H1 (cell line): ENCODE data around the gene SH3TC2. TPM values are rescaled to one million over a fixed set of nuclear protein-coding genes. Genes with fewer than 3 reads are reported as not detected.
A peak's percentile ranks its signal among the peaks of the same experiment; 100 is the strongest.

Experiments
- CHD2 ChIP-seq: IDR thresholded peaks from 2 replicates; pipeline ENCODE4 v1.6.1; 2012; ENCODE audit warnings: low read length, improper control_type of control experiment
- SIN3A ChIP-seq, 2 experiments: IDR thresholded peaks in 1 of 2; conservative IDR thresholded peaks in 1 of 2; 2 replicates each; pipeline ENCODE4 v1.6.1; 2011 to 2012; ENCODE audit warnings: low read length in 2 of 2, improper control_type of control experiment in 1 of 2, low read depth in 1 of 2, mild to moderate bottlenecking in 1 of 2
- SIX5 ChIP-seq: IDR thresholded peaks from 2 replicates; pipeline ENCODE4 v1.6.1; 2011; ENCODE audit warnings: mild to moderate bottlenecking, low read depth, low read length
- TAF7 ChIP-seq: optimal IDR thresholded peaks from 2 replicates; pipeline ENCODE3; 2011; ENCODE audit warnings: low read depth, mild to moderate bottlenecking, inconsistent platforms, low read length, moderate library complexity, borderline replicate concordance
- TEAD4 ChIP-seq: IDR thresholded peaks from 2 replicates; pipeline ENCODE4 v1.6.1; 2012; ENCODE audit warnings: low read depth, low read length, inconsistent platforms, mixed read lengths
- polyA plus RNA-seq, 7 experiments: library from polyadenylated mRNA; depleted of rRNA in 3 of 7; stranded (reverse) in 5 of 7; unstranded in 2 of 7; fragments of >200 nt in 5 of 7; fragments of 200-250 nt in 2 of 7; gene quantifications; 1 replicate in 5 of 7; 2 replicates in 1 of 7; 4 replicates in 1 of 7; pipeline versions ENCODE4 v1.2.1 to v1.2.3, GENCODE V29; 2011 to 2013; ENCODE audit warnings: missing spikeins in 2 of 7, mixed read lengths in 2 of 7
- total RNA-seq: library from RNA; stranded (reverse); fragmentation: NEBNext Ultra II Directional; extraction: Animal tissue kit (Norgen Biotek cat#: 25700); gene quantifications from 2 replicates; pipeline ENCODE4 v1.2.1, GENCODE V29; 2021
- TF ChIP-seq, protein P1 (sequence below): IDR thresholded peaks from 2 replicates; pipeline ENCODE4 v1.6.1; 2012; ENCODE audit warnings: inconsistent platforms
- TF ChIP-seq, protein P2 (sequence below): IDR thresholded peaks from 2 replicates; pipeline ENCODE4 v1.6.1; 2012; ENCODE audit warnings: inconsistent platforms
- TF ChIP-seq, protein P3 (sequence below): fragments of 300-600 bp; sonication (generic); IDR thresholded peaks from 2 replicates; pipeline ENCODE4 v1.7.1; 2012; ENCODE audit warnings: low read length, moderate library complexity, mild to moderate bottlenecking, inconsistent platforms; ENCODE audit not compliant: insufficient replicate concordance

SH3TC2 gene
- total and polyA plus RNA-seq, 2 of the 8 experiments (the other 6 are each of a cell fraction or from before 2014, with no cell fraction given), result 0.11 to 0.80 TPM

DNA sequence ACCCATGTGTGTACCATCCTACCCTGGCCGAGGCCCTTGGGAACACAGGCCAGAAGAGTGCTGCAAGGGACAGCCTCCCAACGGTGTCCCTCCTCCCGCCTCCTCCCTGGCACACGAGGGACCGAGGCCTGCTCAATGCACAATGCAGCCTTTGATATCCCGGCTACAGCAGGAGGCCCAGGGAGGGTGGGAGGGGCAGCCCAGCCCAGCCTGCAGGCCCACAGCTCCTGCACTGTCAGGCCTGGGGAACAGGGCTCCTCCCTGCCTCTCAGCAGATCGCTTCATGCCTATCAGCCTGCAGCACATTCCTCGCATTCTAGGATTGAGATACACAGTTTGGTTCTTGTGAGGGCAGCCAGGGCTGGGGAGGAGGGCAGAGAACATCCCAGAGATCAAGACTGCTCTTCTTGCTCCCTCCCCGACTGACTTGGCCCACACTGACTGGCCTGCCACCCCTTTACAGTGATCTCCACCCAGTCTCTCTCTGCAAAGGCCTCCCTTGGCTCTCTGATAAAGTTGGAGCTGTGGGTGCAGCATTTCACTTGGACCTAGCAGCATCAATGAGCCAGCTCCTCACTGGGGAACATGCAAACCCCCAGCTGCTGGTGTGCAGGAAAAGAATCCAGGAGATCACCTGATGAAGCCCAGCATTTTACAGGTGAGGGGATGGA is at the start of gene SH3TC2 (continued):
- TF ChIP-seq TEAD4 (peak; percentile 99), TAF7 (no peak), SIX5 (no peak), CHD2 (no peak), SIN3A (conservative IDR thresholded peaks at IDR 0.05 in 1 of 2, IDR thresholded peaks at IDR 0.05 in 1 of 2; ENCODE audit: low read depth in 1 of 2, low read length in 2 of 2) (peak in 1 of 2 experiments; percentile 35; a peak in 1 of 4 replicates)
- TF ChIP-seq, protein P1, sequence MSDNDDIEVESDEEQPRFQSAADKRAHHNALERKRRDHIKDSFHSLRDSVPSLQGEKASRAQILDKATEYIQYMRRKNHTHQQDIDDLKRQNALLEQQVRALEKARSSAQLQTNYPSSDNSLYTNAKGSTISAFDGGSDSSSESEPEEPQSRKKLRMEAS, result peak; percentile 36; the same call in 1 of the 2 replicates
- TF ChIP-seq, protein P2, sequence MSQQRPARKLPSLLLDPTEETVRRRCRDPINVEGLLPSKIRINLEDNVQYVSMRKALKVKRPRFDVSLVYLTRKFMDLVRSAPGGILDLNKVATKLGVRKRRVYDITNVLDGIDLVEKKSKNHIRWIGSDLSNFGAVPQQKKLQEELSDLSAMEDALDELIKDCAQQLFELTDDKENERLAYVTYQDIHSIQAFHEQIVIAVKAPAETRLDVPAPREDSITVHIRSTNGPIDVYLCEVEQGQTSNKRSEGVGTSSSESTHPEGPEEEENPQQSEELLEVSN, result peak; percentile 67; the same call in 1 of the 2 replicates
- TF ChIP-seq, protein P3, sequence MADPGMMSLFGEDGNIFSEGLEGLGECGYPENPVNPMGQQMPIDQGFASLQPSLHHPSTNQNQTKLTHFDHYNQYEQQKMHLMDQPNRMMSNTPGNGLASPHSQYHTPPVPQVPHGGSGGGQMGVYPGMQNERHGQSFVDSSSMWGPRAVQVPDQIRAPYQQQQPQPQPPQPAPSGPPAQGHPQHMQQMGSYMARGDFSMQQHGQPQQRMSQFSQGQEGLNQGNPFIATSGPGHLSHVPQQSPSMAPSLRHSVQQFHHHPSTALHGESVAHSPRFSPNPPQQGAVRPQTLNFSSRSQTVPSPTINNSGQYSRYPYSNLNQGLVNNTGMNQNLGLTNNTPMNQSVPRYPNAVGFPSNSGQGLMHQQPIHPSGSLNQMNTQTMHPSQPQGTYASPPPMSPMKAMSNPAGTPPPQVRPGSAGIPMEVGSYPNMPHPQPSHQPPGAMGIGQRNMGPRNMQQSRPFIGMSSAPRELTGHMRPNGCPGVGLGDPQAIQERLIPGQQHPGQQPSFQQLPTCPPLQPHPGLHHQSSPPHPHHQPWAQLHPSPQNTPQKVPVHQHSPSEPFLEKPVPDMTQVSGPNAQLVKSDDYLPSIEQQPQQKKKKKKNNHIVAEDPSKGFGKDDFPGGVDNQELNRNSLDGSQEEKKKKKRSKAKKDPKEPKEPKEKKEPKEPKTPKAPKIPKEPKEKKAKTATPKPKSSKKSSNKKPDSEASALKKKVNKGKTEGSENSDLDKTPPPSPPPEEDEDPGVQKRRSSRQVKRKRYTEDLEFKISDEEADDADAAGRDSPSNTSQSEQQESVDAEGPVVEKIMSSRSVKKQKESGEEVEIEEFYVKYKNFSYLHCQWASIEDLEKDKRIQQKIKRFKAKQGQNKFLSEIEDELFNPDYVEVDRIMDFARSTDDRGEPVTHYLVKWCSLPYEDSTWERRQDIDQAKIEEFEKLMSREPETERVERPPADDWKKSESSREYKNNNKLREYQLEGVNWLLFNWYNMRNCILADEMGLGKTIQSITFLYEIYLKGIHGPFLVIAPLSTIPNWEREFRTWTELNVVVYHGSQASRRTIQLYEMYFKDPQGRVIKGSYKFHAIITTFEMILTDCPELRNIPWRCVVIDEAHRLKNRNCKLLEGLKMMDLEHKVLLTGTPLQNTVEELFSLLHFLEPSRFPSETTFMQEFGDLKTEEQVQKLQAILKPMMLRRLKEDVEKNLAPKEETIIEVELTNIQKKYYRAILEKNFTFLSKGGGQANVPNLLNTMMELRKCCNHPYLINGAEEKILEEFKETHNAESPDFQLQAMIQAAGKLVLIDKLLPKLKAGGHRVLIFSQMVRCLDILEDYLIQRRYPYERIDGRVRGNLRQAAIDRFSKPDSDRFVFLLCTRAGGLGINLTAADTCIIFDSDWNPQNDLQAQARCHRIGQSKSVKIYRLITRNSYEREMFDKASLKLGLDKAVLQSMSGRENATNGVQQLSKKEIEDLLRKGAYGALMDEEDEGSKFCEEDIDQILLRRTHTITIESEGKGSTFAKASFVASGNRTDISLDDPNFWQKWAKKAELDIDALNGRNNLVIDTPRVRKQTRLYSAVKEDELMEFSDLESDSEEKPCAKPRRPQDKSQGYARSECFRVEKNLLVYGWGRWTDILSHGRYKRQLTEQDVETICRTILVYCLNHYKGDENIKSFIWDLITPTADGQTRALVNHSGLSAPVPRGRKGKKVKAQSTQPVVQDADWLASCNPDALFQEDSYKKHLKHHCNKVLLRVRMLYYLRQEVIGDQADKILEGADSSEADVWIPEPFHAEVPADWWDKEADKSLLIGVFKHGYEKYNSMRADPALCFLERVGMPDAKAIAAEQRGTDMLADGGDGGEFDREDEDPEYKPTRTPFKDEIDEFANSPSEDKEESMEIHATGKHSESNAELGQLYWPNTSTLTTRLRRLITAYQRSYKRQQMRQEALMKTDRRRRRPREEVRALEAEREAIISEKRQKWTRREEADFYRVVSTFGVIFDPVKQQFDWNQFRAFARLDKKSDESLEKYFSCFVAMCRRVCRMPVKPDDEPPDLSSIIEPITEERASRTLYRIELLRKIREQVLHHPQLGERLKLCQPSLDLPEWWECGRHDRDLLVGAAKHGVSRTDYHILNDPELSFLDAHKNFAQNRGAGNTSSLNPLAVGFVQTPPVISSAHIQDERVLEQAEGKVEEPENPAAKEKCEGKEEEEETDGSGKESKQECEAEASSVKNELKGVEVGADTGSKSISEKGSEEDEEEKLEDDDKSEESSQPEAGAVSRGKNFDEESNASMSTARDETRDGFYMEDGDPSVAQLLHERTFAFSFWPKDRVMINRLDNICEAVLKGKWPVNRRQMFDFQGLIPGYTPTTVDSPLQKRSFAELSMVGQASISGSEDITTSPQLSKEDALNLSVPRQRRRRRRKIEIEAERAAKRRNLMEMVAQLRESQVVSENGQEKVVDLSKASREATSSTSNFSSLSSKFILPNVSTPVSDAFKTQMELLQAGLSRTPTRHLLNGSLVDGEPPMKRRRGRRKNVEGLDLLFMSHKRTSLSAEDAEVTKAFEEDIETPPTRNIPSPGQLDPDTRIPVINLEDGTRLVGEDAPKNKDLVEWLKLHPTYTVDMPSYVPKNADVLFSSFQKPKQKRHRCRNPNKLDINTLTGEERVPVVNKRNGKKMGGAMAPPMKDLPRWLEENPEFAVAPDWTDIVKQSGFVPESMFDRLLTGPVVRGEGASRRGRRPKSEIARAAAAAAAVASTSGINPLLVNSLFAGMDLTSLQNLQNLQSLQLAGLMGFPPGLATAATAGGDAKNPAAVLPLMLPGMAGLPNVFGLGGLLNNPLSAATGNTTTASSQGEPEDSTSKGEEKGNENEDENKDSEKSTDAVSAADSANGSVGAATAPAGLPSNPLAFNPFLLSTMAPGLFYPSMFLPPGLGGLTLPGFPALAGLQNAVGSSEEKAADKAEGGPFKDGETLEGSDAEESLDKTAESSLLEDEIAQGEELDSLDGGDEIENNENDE, result no peak
